ENCODE data around the gene BBC3. TPM values are rescaled to one million over a fixed set of nuclear protein-coding genes. Genes with fewer than 3 reads are reported as not detected.

The BBC3 gene
- total and polyA plus RNA-seq, 2 of the 4 experiments (the other 2 are of a cell fraction): 1.6 to 6.5 TPM

- BruUV-seq (replicated peaks): no TSS peak
- Histone ChIP-seq H3K27ac (ENCODE audit: insufficient read depth, low read length) (no peak overlapping the region), H2BK20ac (ENCODE audit: low read depth, low read length) (no peak overlapping the region), H3K9me1 (ENCODE audit: insufficient read depth, low read length) (peaks cover under 1% of the 10 kb centered on the region; the same call in 1 of the 2 replicates), H2AK5ac (ENCODE audit: low read depth, low read length) (no peak overlapping the region), H3K56ac (ENCODE audit: extremely low read depth, insufficient read depth, low read length) (no peak overlapping the region), H3K4me1 (ENCODE audit: control insufficient read depth, insufficient read depth, low read length) (no peaks in the 10 kb centered on the region), H2AFZ (replicated peaks; ENCODE audit: low read length, poor library complexity) (no peak overlapping the region), H2BK120ac (ENCODE audit: low read depth, low read length) (no peak overlapping the region), H3K4ac (ENCODE audit: low read depth, low read length) (no peak overlapping the region), H3K18ac (ENCODE audit: low read depth, low read length) (no peak overlapping the region), H2AK9ac (replicated peaks; ENCODE audit: low read depth, low read length, poor library complexity) (peak overlapping the region; percentile 33), H3K4me3 (ENCODE audit: insufficient read depth, low read depth, low read length) (no peak overlapping the region), H4K91ac (ENCODE audit: insufficient read depth, low read depth, low read length) (no peak overlapping the region), H2BK15ac (ENCODE audit: low read depth, low read length) (no peak overlapping the region), H3K23ac (ENCODE audit: low read depth, low read length) (no peak overlapping the region), H3K4me2 (ENCODE audit: low read depth, low read length) (no peak overlapping the region), H3K9me3 (ENCODE audit: control insufficient read depth, insufficient read depth, low read length) (no peaks in the 10 kb centered on the region), H3K14ac (replicated peaks; ENCODE audit: low read depth, low read length) (no peak overlapping the region), H4K20me1 (ENCODE audit: insufficient read depth, low read length) (no peaks in the 10 kb centered on the region), H2BK5ac (ENCODE audit: low read depth, low read length, poor library complexity, severe bottlenecking) (no peak overlapping the region), H3K79me1 (ENCODE audit: low read depth in 1 of 2, low read length in 2 of 2) (peaks cover 14 to 37% of the 10 kb centered on the region in 2 experiments; a peak in 3 of 4 replicates), H3K9ac (ENCODE audit: low read depth, low read length) (no peak overlapping the region), H3K36me3 (ENCODE audit: control insufficient read depth, insufficient read depth, low read length) (peaks cover 48% of the 10 kb centered on the region), H4K8ac (ENCODE audit: low read depth in 2 of 2, low read length in 2 of 2) (no peak overlapping the region), H4K5ac (ENCODE audit: low read depth, low read length) (no peak overlapping the region), H3K27me3 (ENCODE audit: control insufficient read depth, insufficient read depth, low read length) (no peaks in the 10 kb centered on the region)
- TF ChIP-seq RAD21 (IDR thresholded peaks at IDR 0.05; ENCODE audit: low read length) (no peak), NFE2L2 (IDR thresholded peaks at IDR 0.05; ENCODE audit: low read depth, low read length) (no peak), MAZ (IDR thresholded peaks at IDR 0.05; ENCODE audit: borderline replicate concordance, low read depth, low read length) (no peak), CEBPB (IDR thresholded peaks at IDR 0.05; ENCODE audit: low read depth, low read length) (no peak), SMC3 (IDR thresholded peaks at IDR 0.05; ENCODE audit: low read depth, low read length) (no peak), MXI1 (IDR thresholded peaks at IDR 0.05; ENCODE audit: borderline replicate concordance, low read depth, low read length) (no peak), ELK1 (IDR thresholded peaks at IDR 0.05; ENCODE audit: borderline replicate concordance, low read depth, low read length) (no peak), POLR2A (IDR thresholded peaks at IDR 0.05; ENCODE audit: low read depth, low read length) (no peak), RFX5 (IDR thresholded peaks at IDR 0.05; ENCODE audit: low read depth, low read length) (no peak), FOS (IDR thresholded peaks at IDR 0.05; ENCODE audit: low read depth, low read length) (no peak), RCOR1 (IDR thresholded peaks at IDR 0.05; ENCODE audit: insufficient replicate concordance, low read length) (no peak), CHD1 (IDR thresholded peaks at IDR 0.05; ENCODE audit: low read depth, low read length) (no peak), MAFK (IDR thresholded peaks at IDR 0.05; ENCODE audit: low read depth, low read length) (no peak), BHLHE40 (IDR thresholded peaks at IDR 0.05; ENCODE audit: low read depth, low read length) (no peak)
- TF ChIP-seq, protein P1, sequence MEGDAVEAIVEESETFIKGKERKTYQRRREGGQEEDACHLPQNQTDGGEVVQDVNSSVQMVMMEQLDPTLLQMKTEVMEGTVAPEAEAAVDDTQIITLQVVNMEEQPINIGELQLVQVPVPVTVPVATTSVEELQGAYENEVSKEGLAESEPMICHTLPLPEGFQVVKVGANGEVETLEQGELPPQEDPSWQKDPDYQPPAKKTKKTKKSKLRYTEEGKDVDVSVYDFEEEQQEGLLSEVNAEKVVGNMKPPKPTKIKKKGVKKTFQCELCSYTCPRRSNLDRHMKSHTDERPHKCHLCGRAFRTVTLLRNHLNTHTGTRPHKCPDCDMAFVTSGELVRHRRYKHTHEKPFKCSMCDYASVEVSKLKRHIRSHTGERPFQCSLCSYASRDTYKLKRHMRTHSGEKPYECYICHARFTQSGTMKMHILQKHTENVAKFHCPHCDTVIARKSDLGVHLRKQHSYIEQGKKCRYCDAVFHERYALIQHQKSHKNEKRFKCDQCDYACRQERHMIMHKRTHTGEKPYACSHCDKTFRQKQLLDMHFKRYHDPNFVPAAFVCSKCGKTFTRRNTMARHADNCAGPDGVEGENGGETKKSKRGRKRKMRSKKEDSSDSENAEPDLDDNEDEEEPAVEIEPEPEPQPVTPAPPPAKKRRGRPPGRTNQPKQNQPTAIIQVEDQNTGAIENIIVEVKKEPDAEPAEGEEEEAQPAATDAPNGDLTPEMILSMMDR (conservative IDR thresholded peaks at IDR 0.05; ENCODE audit: low read depth, low read length): no peak
- TF ChIP-seq, protein P2, sequence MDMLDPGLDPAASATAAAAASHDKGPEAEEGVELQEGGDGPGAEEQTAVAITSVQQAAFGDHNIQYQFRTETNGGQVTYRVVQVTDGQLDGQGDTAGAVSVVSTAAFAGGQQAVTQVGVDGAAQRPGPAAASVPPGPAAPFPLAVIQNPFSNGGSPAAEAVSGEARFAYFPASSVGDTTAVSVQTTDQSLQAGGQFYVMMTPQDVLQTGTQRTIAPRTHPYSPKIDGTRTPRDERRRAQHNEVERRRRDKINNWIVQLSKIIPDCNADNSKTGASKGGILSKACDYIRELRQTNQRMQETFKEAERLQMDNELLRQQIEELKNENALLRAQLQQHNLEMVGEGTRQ (IDR thresholded peaks at IDR 0.05; ENCODE audit: low read depth, low read length): no peak
- dilution Hi-C loops (cut with HindIII; ENCODE audit: low sequenced_read_pairs, unreplicated experiment): no loop called here
- ChIA-PET CTCF (no interaction called here), POLR2A (ENCODE audit: unreplicated experiment) (no interaction called here)
- no peak for DNase-seq
- 92% methylated on average over 11 of the region's 14 CpGs; no CpG with 5 or more reads in 1 of the 2 experiments for WGBS, 2 experiments (ENCODE audit: extremely low coverage in 2 of 2, insufficient read length in 1 of 2)
- in situ Hi-C loops (cut with MboI; ENCODE audit: low sequenced_read_pairs): no loop called here
- intact Hi-C loops (cut with micrococcal nuclease): no loop called here
- no peak for ATAC-seq (ENCODE audit: low read depth)
Measured at GRCh38 chr19:47267350-47267759, 36.4 kb upstream of the BBC3 start.
